ENCODE data around the gene ZSCAN16.

ZSCAN16 gene

DNA sequence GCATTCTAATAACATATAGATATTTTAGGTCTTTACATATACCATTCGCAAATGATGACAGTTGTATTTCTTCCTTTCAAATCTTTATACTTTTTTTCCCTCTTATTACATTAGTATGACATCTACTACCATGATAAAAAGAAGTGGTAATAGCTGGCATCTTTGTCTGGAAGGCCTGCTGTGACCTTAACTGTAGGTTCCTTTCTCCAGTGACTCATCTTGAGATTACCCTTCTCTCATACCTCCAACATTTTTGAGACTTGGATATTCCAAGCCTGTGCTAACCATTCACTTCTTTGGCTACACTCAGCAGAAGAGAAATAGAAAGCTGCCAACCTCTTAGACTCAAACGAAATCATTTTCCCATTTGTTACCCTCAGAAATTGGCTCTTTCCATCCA, 47.6 kb downstream of the ZSCAN16 start:
- ATAC-seq = no peak
- no peak for DNase-seq

DNA sequence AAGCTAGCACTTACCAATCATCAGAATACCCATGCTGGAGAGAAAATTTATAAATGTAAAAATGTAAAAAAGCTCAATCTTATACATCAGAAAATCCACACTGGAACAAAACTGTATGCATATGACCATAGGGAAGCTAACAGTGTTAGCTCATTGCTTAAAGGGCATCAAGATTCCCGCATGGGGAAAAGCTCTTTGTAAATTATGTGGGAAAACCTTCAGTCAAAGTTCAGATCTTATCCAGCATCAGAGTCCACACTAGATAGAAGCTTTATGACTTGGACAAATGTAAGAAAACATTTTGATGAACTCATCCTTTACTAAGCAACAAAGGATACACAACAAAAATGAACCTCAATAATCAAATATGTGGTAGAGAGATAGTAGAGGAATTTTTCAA, 52.0 kb downstream of the ZSCAN16 start:
- ATAC-seq (no peak), DNase-seq (no peak)

Measured in stimulated activated naive CD8-positive, alpha-beta T cell treated with anti-CD3 and anti-CD28 coated beads, Interleukin-15, Interleukin-2, amounts not matched to agents 100 U/mL and 50 U/mL, for 24 hours (primary cell).